HG02763 (cell line): ENCODE results near the gene SYNPR.

Source experiments
- ATAC-seq: cut with Tn5 transposase; IDR thresholded peaks from one replicate; pipeline ENCODE4 v1.9.1; 2021; ENCODE audit warnings: mild to moderate bottlenecking, moderate library complexity; ENCODE audit not compliant: unreplicated experiment

SYNPR gene

DNA sequence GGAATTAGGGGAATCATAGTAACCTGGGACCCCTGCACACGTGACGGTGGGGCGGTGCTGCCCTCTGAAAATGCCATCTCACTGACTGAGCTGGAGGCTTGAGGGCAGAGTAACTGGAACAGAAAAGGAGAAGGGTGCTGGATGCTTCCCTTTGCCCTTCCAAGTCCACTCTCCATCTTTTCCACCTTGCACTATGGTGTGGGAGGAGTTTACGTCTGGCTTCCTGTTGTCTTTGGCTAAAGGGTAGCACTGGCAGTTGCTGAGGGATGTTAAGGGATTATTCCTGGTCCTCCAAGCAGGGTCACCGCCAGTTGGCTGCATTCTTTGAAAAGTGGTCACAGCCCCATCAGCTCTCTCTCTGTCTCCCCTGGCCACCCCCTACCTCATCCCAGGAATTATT is 245.0 kb downstream of the SYNPR start:
- ATAC-seq: no peak

DNA sequence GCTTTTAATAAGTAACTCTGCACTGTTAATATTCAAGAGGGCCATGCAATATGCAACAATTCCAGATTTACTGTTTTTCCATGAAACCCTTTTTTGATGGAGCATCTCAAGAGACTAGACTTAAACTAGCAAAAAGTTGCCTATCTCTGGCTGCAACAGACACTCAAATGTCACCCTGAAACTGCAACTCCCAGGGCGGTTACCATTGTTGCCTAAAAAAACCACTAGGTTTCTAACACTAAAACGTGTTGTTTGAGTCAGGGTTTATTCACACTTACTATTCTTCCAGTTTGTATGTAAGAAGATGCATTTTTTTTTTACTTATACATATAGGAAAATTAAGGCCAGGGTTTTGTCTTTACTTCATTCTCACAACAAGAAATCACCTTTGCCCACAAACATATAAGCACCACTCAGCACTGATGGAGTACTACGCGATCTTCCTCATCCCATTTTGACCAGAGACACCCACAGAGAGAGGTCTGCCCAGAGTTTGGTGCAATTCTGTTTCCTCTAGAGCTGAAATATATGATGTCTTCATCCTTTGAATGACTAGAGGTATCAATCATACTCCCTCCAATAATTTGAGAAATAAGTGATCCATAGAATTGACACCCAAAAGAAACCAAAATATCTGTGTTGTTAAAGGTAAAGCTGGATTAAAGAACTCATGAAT is 250.4 kb downstream of the SYNPR start:
- no peak for ATAC-seq

DNA sequence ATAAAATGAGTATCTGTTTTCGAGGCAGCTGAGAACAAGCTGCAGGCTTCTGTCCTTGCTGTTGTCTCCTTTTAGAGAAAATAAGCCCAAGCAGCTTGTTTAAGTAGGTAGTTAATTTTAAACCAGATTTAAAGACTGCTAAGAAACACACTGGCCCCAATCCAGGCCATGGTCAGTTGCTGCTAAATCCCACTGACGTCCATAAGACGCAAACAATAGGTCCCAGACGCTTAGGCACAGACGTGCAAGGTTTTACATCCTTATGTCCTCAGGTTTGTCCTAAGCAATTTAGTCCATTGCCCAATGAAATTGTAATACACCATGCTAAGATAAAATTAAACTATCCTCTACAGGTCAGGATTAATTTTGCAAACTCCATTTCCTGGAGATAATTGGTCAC is 254.4 kb downstream of the SYNPR start:
- ATAC-seq: no peak

DNA sequence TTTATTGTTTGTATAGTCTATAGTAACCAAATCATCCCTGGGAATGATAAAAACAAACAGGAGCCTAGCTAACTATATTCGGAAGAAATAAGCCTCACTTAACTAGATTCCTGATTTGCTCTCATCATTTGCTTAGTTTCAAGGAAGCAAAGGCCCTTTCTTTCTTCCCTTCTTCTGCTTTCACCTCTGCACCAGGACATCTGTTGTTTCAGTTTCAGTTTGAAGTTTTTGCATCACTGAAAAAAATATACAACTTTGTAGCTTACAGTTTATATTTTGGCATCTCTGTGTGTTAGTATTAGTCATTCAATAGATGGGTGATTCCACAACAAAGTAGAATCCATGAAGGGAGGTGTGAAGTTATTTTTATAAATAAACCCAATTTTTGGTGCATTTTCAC is 260.8 kb downstream of the SYNPR start:
- no peak for ATAC-seq

DNA sequence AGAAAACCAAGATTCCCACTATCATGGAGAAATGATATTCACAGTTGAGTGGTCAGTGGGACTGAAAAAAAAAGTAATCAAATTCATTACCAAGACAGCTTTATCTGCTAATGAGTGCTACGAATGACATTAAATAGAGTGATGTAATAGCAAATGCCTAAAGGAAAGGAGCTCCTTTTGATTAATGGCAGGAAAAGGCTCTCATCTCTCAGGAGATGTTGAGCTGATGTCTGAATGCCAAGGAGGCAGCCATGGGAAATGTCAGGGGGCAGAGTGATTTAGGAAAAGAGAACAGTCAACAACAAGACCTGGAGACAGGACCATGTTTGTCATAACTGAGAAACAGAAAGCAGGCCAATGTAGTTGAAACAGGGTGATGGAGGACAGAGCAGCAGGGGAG is 277.7 kb downstream of the SYNPR start:
- no peak for ATAC-seq

DNA sequence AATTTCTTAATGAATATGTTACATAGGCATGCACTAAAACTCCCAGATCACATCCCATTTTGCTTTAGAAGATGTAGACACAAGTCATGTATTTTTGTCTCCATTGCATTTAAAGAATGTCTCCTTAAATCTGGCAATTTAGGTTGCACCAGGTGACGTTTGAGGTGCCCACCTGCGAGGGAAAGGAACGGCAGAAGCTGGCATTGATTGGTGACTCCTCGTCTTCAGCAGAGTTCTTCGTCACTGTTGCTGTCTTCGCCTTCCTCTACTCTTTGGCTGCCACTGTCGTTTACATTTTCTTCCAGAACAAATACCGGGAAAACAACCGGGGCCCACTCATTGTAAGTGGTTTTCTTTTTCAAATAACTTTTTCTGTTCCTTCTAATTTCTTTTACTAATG is 278.3 kb downstream of the SYNPR start:
- no peak for ATAC-seq

DNA sequence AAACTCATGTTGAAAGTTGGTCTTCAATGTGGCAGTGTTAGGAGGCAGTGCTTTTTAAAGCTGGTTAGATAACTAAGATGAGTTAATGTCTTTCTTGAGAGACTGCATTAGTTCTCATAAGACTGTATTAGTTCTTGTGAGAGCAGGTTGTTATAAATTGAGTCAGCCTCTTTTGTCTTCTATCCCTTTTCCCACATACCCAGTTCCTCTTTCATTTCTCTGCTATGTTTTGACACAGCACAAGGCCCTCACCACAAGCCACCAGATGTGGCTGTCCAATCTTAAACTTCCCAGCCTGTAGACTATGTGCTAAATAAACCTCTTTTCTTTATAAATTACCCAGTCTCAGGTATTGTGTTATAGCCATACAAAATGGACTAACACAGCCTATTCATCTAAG is 279.8 kb downstream of the SYNPR start:
- ATAC-seq: peak; percentile 90

DNA sequence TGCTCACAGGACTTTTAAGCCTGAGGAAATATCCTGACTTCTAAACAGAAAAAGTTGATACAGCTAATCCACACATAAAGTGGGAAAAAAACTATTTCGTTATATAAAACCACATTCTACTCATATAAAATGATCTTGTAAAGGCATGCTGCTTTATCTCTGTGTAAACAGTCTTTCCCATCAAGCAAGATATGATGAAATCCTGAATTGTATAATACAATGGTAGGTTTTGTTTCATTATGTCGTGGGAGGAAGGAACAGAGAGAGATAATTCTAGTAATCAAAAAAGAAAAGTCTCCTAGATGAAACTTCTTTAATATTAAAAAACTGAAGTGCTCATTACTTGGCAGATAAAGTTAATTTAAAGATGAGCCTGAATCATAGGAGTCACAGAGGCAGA is 281.8 kb downstream of the SYNPR start:
- no peak for ATAC-seq

DNA sequence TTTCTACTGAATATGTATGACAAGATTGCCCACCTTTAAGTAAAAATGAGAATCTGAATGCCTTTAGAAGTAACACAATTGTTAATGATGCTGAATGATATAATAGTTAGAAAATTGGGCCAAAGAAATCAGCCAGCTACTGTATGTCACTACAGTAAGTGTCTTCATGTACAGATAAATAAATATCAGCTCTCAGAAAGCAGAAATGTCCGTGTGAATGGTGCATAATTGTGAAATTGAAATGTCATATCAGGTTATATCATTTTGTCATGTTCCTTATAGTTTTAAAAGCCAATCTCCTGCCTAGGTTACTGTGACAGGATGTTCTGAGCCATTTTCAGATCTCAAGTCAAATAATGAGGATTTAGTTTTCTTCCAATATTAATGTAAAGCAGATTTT is 283.8 kb downstream of the SYNPR start:
- no peak for ATAC-seq

DNA sequence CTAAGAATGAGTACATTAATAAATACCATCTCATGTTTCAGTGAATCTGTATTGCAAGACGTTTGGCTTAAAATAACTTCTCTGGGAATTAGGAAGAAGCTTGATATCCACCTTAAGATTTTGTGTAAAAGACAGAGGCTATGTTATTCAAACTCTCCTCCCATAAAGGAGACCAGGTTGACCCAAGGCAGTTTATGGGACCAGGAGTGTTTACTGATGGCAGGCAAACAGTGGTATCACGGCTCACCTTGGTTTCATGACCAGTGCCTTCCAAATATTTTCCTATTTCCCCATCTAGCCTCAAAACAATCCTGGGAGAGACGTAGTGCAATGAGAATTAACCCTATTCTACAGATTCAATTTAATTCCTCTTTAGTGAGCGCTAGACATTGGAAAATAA is 284.2 kb downstream of the SYNPR start:
- ATAC-seq: no peak

DNA sequence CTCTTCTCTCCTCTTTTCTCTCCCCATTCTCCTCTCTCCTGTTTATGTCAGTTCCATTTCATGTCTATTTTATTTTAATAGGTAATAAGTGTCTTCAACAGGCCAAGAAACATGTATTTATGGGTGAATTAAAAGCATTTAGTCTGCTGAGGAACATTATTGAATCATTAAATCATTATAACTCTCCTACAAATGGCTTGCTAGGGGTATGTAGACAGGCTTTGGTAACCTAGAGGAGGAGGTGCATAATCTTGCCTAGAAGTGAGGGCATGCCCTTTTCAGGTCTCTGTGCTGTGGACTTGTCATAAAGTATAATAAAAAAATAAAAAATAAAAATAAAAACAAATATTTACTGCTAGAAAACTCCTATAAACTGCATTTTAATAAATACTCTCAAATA is 285.5 kb downstream of the SYNPR start:
- no peak for ATAC-seq

DNA sequence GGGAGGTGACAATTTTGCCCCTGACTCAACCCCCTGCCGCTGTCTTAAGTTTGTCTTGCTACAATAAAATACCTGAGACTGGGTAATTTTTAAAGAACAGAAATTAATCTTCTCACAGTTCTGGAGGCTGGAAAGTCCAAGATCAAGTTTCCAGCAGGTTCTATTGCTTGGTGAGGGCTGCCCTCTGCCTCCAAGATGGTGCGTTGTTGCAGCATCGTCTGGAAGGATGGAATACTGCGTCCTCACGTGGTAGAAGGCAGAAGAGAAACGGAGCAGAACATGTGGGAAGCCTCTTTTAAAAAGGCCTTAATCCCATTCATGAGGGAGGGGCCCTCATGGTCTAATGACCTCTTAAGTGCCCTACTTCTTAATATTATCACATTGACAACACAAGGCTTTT is 287.1 kb downstream of the SYNPR start:
- no peak for ATAC-seq

DNA sequence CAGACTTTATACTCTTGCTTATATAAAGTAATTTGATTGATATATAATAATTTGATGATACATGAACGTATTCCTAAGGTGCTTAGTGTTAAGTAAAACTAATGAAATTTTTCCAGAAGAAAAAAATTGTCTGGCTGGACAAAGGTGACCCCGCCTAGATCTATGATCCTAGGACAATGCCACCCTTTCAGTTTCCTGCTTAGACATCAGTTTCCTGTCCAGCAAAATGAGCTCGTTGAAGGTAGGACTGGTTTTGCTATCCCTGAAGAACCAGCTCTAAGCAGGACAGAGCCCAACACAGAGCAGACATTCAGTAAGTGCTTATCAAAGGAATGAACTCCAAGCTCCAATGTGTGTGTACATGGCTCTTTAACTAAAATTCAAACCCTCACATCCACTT is 293.6 kb downstream of the SYNPR start:
- ATAC-seq: no peak

DNA sequence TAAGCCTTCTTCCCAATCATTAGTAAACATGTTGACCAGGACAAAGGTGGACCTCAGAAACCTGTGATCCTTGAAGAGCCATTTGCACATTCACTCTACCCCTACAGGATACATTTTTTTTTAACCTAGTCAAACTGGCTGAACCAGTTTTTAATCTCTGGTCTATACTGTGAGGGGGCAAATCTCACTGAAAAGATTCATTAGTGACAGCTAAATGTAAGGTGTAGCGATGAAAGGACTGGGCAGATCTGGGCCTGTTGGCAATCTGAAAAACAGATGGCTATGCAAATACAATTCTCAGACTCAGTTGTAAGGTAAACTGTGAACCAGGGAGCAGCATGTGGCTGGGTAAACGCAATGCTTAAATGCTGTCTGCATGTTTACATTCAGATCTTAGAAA is 298.7 kb downstream of the SYNPR start:
- no peak for ATAC-seq

DNA sequence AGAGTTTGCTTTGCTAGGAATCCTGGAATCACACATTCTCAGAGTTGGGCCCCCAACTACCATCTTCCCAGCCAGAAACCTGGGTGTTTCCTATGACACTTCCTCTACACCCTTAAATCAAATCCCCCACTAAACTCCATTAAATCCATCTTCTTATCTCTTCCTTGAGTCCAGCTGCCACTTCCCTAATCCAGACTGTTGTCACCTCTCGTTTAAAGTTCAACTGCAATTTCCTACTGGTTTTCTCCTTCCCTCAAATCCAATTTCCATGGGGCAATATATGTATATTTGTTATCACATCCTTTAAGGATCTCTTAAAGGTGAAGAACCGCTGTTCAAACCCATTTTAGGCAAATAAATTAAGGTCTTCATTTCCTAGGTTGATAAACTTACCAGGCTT is 300.8 kb downstream of the SYNPR start:
- no peak for ATAC-seq

DNA sequence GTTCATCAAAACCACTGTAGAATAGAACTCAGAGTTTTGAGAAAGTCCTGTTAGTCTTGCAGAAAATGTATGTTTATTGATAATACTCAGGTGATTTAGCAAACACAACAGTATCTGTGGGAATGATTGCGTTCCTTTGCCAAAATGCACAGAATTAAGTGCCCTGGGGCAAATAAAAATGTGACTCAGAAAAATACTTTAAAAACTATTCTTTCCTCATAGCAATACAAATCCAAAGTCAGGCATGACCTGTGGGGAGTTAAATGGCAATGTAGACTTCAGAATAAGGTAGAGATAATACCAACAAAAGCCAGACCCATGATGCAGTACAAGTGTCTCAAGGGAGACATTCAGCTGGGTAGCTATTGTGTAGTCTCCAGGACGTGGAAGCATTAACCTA is 302.0 kb downstream of the SYNPR start:
- no peak for ATAC-seq

DNA sequence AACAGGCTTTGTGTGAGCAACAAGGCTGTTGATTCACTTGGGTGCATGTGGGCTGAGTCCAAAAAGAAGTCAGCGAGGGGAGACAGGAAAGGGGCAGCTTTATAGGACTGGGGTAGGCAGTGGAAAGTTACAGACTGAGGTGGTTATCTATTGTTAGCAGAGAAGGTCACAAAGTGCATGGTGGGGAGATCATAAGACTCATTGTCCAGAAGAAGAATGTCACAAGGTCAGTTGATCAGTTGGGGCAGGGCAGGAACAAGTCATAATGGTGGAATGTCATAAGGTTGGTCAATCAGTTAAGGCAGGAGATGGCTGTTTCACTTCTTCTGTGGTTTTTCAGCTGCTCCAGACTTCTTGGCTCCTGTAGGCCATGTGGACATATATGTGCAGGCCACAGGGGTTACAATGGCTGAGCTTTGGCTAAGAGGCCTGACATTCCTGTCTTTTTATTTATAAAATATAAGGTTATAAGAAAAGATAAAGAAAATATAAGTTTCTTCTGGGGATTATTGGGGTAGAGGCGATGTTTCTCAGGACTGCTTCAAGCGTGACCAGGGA is 304.9 kb downstream of the SYNPR start:
- no peak for ATAC-seq

DNA sequence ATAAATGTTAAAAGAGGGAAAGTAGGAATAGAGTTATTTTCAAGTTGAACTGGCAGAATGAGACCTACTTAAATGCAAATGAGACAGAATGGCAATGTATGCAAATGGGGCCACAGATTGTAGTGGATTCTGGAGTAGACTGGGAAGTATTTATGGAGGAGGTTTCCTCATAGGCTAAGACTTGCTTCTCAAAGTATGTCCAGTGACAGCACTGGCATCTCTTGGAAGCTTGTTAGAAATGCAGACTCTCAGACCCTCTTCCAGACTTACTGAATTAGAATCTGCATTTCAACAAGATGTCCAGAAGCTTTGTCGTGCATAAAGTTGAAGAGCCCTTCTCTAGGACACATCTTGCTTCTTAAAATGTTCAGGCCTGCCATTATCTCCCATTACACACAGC is 306.6 kb downstream of the SYNPR start:
- no peak for ATAC-seq

DNA sequence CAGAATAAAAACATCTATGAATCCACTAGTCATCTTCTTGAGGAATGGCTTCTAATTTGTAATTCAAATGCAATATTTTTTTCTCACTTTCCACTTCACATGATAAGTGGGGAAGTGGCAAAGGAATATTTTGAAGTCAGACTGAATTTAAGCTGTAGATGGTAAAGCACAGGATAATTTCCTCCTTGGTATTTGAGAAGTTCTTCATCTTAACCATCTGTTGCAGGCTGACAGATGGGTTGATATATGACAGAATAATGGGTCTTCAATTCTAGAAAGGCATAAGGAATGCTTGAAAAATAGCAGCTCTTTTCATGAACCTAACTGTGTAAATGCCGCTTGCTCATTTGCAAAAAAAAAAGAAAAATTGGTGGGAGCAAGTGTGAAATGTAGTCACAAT is 307.8 kb downstream of the SYNPR start:
- no peak for ATAC-seq

DNA sequence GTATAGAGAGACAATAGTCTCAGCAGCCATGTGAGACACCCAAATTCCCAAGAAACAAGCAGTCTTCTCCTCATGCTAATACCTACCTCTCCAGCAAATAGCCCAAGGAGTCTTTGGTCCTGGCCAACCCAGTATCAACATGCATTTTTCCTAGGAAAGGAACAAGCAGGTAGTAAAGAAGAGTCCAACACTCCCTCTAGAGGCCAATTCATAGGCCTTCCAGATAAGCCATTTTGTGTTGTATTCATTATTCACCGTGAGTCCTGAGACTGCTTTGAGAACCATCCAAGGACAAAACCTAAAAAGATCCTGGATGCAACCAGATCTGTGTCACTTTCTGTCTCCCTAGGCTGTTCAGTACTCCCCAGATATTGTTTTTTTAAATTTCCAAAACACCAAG is 310.8 kb downstream of the SYNPR start:
- ATAC-seq: no peak

DNA sequence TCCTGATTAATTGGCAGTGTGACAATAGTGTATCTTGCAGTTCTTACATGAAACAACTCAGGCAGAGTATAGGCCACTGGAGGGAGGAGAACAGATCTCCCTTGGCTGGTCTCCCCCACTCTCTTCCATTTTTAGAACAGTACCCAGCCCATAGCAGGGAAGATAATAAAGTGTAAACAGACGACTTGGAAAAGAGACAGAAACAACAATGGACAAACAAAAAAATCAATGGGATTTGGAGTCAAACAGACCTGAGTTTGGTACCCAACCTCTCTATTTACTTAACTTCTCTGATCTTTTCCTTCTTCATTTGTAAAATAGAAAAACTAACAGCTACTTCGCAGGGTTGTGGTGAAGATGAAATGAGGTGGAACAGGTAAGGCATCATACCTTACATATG is 315.7 kb downstream of the SYNPR start:
- no peak for ATAC-seq

DNA sequence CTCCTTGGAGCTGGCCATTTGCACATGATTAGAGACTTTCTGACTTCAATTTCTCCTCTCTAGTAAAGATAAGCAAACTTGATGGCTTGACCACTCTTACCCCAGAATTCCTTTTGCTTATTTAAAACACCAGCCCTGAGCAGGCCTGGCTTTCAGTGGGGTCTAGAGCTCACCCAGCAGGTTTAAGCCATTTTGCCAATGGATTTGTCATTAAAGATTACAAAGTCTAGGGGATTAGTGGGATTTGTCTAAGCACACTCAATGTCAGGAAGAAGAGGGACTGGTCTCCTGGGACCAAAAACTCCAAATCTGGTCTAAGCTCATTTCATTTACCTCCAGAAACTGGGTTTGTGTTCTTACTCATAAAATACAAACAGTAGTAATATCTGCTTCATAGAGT is 317.1 kb downstream of the SYNPR start:
- ATAC-seq: no peak

DNA sequence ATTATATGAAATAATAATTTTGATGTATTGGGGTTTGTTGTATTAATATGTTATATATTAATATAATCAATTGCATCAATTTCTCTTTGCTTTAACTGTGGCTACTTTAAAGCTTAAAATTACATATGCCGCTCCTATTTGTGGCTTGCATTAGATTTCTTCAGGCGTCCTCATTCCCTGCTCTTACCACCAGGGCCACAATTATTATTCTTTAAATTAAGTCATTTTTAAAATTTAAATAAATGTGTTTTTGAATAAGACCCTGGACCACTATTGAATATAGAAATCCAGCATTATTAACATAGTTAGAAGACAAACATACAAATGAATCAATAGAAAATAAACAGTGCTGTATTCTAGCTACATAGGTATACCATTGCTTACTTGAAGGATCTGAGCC is 318.9 kb downstream of the SYNPR start:
- ATAC-seq: no peak
